ENCODE results near the gene LDB2.

Gene LDB2

GRCh38 chr4:16717266-16717970, 181.0 kb downstream of the LDB2 start:
- no peak for DNase-seq (ENCODE audit: low read depth)
- TF ChIP-seq CTCF (conservative IDR thresholded peaks at IDR 0.05; ENCODE audit: low read depth, low read length) = no peak
- H3K4me3 ChIP-seq (ENCODE audit: low read length) = no peak overlapping the region

- no peak overlapping the region for H3K4me3 ChIP-seq (ENCODE audit: low read length)
- no peak for DNase-seq (ENCODE audit: low read depth)
- no peak for TF ChIP-seq CTCF (conservative IDR thresholded peaks at IDR 0.05; ENCODE audit: low read depth, low read length)
These were observed 183.0 kb downstream of the LDB2 start for GRCh38 chr4:16715482-16715881.

GRCh38 chr4:16714191-16714590, 184.3 kb downstream of the LDB2 start:
- H3K4me3 ChIP-seq (ENCODE audit: low read length) = no peak overlapping the region
- no peak for TF ChIP-seq CTCF (conservative IDR thresholded peaks at IDR 0.05; ENCODE audit: low read depth, low read length)
- DNase-seq (ENCODE audit: low read depth) = no peak

- TF ChIP-seq CTCF (conservative IDR thresholded peaks at IDR 0.05; ENCODE audit: low read depth, low read length) = no peak
- no peak for DNase-seq (ENCODE audit: low read depth)
- H3K4me3 ChIP-seq (ENCODE audit: low read length) = no peak overlapping the region
These were observed 184.7 kb downstream of the LDB2 start for GRCh38 chr4:16713696-16714095.

GRCh38 chr4:16713271-16713670, 185.2 kb downstream of the LDB2 start:
- H3K4me3 ChIP-seq (ENCODE audit: low read length) = no peak overlapping the region
- no peak for TF ChIP-seq CTCF (conservative IDR thresholded peaks at IDR 0.05; ENCODE audit: low read depth, low read length)
- DNase-seq (ENCODE audit: low read depth) = no peak

- DNase-seq (ENCODE audit: low read depth) = no peak
- H3K4me3 ChIP-seq (ENCODE audit: low read length) = no peak overlapping the region
- no peak for TF ChIP-seq CTCF (conservative IDR thresholded peaks at IDR 0.05; ENCODE audit: low read depth, low read length)
These were observed 188.2 kb downstream of the LDB2 start for GRCh38 chr4:16710198-16710597.

GRCh38 chr4:16707874-16708273, 190.6 kb downstream of the LDB2 start:
- no peak for DNase-seq (ENCODE audit: low read depth)
- TF ChIP-seq CTCF (conservative IDR thresholded peaks at IDR 0.05; ENCODE audit: low read depth, low read length) = no peak
- H3K4me3 ChIP-seq (ENCODE audit: low read length) = no peak overlapping the region
